ENCODE measurements around the gene ADGRA1.

GRCh38 chr10:133056001-133056400 lies 31.7 kb upstream of the ADGRA1 start:
- TF ChIP-seq MAX (IDR thresholded peaks at IDR 0.05; ENCODE audit: insufficient read depth, insufficient read length) (no peak), EZH2 (IDR thresholded peaks at IDR 0.05; ENCODE audit: borderline replicate concordance, low read depth, low read length, severe bottlenecking) (no peak), CTCF (IDR thresholded peaks at IDR 0.05; ENCODE audit: extremely low read depth in 1 of 2, insufficient read depth in 1 of 2, low read depth in 1 of 2, low read length in 2 of 2) (no peak), POLR2A (IDR thresholded peaks at IDR 0.05; ENCODE audit: low read depth, low read length) (no peak), POLR2AphosphoS5 (IDR thresholded peaks at IDR 0.05; ENCODE audit: insufficient read depth, low read depth, low read length) (no peak), MYC (IDR thresholded peaks at IDR 0.05; ENCODE audit: low read depth, low read length) (no peak), FOS (IDR thresholded peaks at IDR 0.05; ENCODE audit: borderline replicate concordance, insufficient read depth, low read length) (no peak), JUN (IDR thresholded peaks at IDR 0.05; ENCODE audit: borderline replicate concordance, insufficient read depth, insufficient read length, low read depth) (no peak), GATA2 (IDR thresholded peaks at IDR 0.05; ENCODE audit: insufficient read depth, insufficient read length, low read depth, low read length) (no peak)
